HepG2 (cell line): ENCODE results near the gene RPS6KB2. TPM values are rescaled to one million over a fixed set of nuclear protein-coding genes. Genes with fewer than 3 reads are reported as not detected.
A peak's percentile ranks its signal among the peaks of the same experiment; 100 is the strongest.

Experiments
- BRD4 ChIP-seq: sonication (generic); formaldehyde crosslinking; IDR thresholded peaks from 2 replicates; pipeline ENCODE4 v1.4.0; 2020; ENCODE audit warnings: missing genetic modification reagents
- HMGA1 ChIP-seq: sonication (generic); formaldehyde crosslinking; conservative IDR thresholded peaks from 2 replicates; pipeline ENCODE4 v1.4.0; 2020; ENCODE audit warnings: missing genetic modification reagents
- IRF1 ChIP-seq: sonication (generic); formaldehyde crosslinking; IDR thresholded peaks from 2 replicates; pipeline ENCODE4 v1.4.0; 2020; ENCODE audit warnings: low read depth, mild to moderate bottlenecking, missing genetic modification reagents
- IRF9 ChIP-seq: sonication (generic); formaldehyde crosslinking; IDR thresholded peaks from 2 replicates; pipeline ENCODE4 v1.8.0; 2022; ENCODE audit warnings: missing genetic modification reagents, mild to moderate bottlenecking, borderline replicate concordance
- NFE2L1 ChIP-seq: sonication (generic); formaldehyde crosslinking; IDR thresholded peaks from 2 replicates; pipeline ENCODE4 v1.4.0; 2020; ENCODE audit warnings: missing genetic modification reagents, mild to moderate bottlenecking, borderline replicate concordance
- PBX3 ChIP-seq: sonication (generic); formaldehyde crosslinking; IDR thresholded peaks from 2 replicates; pipeline ENCODE4 v1.8.1; 2023; ENCODE audit warnings: missing genetic modification reagents, inconsistent platforms, borderline replicate concordance
- SSRP1 ChIP-seq: IDR thresholded peaks from 2 replicates; pipeline ENCODE4 v1.6.1; 2016; ENCODE audit warnings: control low read depth
- UBTF ChIP-seq: sonication (generic); formaldehyde crosslinking; IDR thresholded peaks from 2 replicates; pipeline ENCODE4 v1.4.0; 2020; ENCODE audit warnings: mild to moderate bottlenecking, missing genetic modification reagents
- ZHX1 ChIP-seq: sonication (generic); formaldehyde crosslinking; IDR thresholded peaks from 2 replicates; pipeline ENCODE4 v1.8.1; 2022; ENCODE audit warnings: low read depth, mild to moderate bottlenecking, missing genetic modification reagents
- ZMYM4 ChIP-seq: sonication (generic); formaldehyde crosslinking; IDR thresholded peaks from 2 replicates; pipeline ENCODE4 v1.8.1; 2023; ENCODE audit warnings: mild to moderate bottlenecking, missing genetic modification reagents
- ZNF17 ChIP-seq: sonication (generic); formaldehyde crosslinking; IDR thresholded peaks from 2 replicates; pipeline ENCODE4 v1.5.0; 2020; ENCODE audit warnings: mild to moderate bottlenecking, missing genetic modification reagents
- ZNF329 ChIP-seq: sonication (generic); formaldehyde crosslinking; IDR thresholded peaks from 2 replicates; pipeline ENCODE4 v1.9.0; 2021; ENCODE audit warnings: low read depth, mild to moderate bottlenecking, missing genetic modification reagents
- ZNF788 ChIP-seq: sonication (generic); formaldehyde crosslinking; IDR thresholded peaks from 2 replicates; pipeline ENCODE4 v1.5.0; 2020; ENCODE audit warnings: mild to moderate bottlenecking, missing genetic modification reagents, borderline replicate concordance
- ZNF792 ChIP-seq: IDR thresholded peaks from 2 replicates; pipeline ENCODE4 v1.6.1; 2016
- ZSCAN21 ChIP-seq: sonication (generic); formaldehyde crosslinking; IDR thresholded peaks from 2 replicates; pipeline ENCODE4 v1.8.0; 2022; ENCODE audit warnings: mild to moderate bottlenecking, missing genetic modification reagents, moderate library complexity, borderline replicate concordance
- polyA plus RNA-seq, 8 experiments: library from polyadenylated mRNA; depleted of rRNA in 3 of 8; stranded (reverse) in 7 of 8; unstranded in 1 of 8; fragments of >200 nt; fragmentation: Illumina TruSeq in 4 of 8; extraction: Trizol in 4 of 8; gene quantifications; 2 replicates each; pipeline versions ENCODE4 v1.2.1 to v1.2.3, GENCODE V29; 2011 to 2016; ENCODE audit warnings: low read depth in 4 of 8, missing spikeins in 1 of 8, mixed read lengths in 1 of 8; ENCODE audit not compliant: insufficient read depth in 1 of 8
- total RNA-seq, 5 experiments: library from RNA; depleted of rRNA; stranded (reverse); fragments of >200 nt; fragmentation: Illumina TruSeq; extraction: Trizol; gene quantifications; 2 replicates each; pipeline ENCODE4 v1.2.3, GENCODE V29; 2016; ENCODE audit warnings: low read depth in 1 of 5
- TF ChIP-seq, protein P1 (sequence below): sonication (generic); formaldehyde crosslinking; IDR thresholded peaks from 2 replicates; pipeline ENCODE4 v1.4.0; 2020; ENCODE audit warnings: missing genetic modification reagents, borderline replicate concordance

RPS6KB2 gene
- total and polyA plus RNA-seq, 2 of the 13 experiments (the other 11 are each of a cell fraction or from before 2014, with no cell fraction given): 52.9 to 54.8 TPM

DNA sequence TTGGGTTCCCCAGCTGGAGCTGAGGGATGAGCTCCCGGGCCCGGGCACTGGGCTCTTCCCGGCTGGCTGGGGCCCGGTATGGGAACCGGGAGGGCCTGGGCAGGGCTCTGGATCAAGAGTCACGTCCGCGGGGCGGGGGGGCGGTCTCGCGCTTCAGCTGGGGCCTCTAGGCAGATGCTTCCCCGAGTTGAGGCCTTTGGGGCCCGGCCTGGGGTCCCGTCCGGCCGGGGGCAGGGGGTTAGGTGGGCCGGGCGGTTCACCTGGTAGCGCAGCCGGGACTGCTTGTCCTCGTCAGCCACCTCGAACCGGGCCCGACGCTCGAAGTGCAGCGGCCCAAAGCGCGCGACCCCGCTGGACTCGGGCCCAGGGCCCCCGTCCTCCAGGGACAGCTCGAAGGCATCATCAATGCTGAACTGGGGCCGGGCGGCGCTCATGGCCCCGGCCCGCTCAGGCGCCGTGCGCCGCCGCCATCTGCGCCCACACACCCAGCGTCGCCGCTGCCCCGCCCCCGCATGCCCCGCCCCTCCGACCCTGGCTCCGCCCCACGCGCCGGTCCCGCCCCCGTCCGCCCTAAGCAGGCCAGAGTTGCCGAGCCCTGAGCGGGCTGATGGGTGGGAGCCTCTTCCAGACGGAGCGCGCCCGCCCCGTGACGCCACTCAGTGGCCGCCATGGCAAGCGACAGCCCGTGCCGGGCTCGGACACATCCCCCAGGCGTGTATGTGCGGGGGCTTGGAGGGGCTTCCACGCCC is 40.6 kb downstream of the RPS6KB2 start, which contains the start of gene TMEM134 (continued):
- TF ChIP-seq, protein P1, sequence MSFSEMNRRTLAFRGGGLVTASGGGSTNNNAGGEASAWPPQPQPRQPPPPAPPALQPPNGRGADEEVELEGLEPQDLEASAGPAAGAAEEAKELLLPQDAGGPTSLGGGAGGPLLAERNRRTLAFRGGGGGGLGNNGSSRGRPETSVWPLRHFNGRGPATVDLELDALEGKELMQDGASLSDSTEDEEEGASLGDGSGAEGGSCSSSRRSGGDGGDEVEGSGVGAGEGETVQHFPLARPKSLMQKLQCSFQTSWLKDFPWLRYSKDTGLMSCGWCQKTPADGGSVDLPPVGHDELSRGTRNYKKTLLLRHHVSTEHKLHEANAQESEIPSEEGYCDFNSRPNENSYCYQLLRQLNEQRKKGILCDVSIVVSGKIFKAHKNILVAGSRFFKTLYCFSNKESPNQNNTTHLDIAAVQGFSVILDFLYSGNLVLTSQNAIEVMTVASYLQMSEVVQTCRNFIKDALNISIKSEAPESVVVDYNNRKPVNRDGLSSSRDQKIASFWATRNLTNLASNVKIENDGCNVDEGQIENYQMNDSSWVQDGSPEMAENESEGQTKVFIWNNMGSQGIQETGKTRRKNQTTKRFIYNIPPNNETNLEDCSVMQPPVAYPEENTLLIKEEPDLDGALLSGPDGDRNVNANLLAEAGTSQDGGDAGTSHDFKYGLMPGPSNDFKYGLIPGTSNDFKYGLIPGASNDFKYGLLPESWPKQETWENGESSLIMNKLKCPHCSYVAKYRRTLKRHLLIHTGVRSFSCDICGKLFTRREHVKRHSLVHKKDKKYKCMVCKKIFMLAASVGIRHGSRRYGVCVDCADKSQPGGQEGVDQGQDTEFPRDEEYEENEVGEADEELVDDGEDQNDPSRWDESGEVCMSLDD (CRISPR knock-in tag): no peak; the same call in 1 of the 2 replicates
- TF ChIP-seq NFE2L1 (no peak), ZNF788 (peak; percentile 83; the same call in 1 of the 2 replicates), ZNF792 (CRISPR knock-in tag) (peak; percentile 66; the same call in 1 of the 2 replicates), IRF1 (CRISPR knock-in tag) (no peak), UBTF (CRISPR knock-in tag) (peak; percentile 81), IRF9 (CRISPR knock-in tag) (no peak; the same call in 1 of the 2 replicates), ZNF329 (peak; percentile 48; the same call in 1 of the 2 replicates), PBX3 (CRISPR knock-in tag) (no peak), ZSCAN21 (CRISPR knock-in tag) (peak; percentile 28; the same call in 1 of the 2 replicates), ZMYM4 (CRISPR knock-in tag) (peak; percentile 55; the same call in 1 of the 2 replicates), ZNF17 (CRISPR knock-in tag) (no peak), HMGA1 (CRISPR knock-in tag) (no peak), BRD4 (CRISPR knock-in tag) (0 out of 2 replicates have a peak, but pooled peaks have one; percentile 63), ZHX1 (peak; percentile 88; the same call in 1 of the 2 replicates), SSRP1 (CRISPR knock-in tag) (no peak)
